Activated B cell treated with CpG ODN at 0.5 μM for 24 hours (primary cell): Measurements from ENCODE around the gene NHS. TPM values are rescaled to one million over a fixed set of nuclear protein-coding genes. Genes with fewer than 3 reads are reported as not detected.

Experiments
- ATAC-seq: fragments of 200-7000 bp; cut with Tn5 transposase; one replicate; pipeline ENCODE4 v1.10.0; 2021; ENCODE audit warnings: low read depth, mild to moderate bottlenecking, moderate library complexity
- CTCF ChIA-PET: fragments of 350-600 bp; sonication (Branson Sonifier 250); formaldehyde crosslinking; loops from one replicate; lab custom pipeline; 2021; ENCODE audit warnings: antibody characterized with exemption; lab: Charles Lee
- POLR2A ChIA-PET: fragments of 350-600 bp; sonication (Branson Sonifier 250); formaldehyde crosslinking; loops from one replicate; lab custom pipeline; 2021; ENCODE audit warnings: antibody characterized with exemption; lab: Charles Lee
- DNase-seq: peaks from one replicate; pipeline ENCODE4 v3.0.0; 2022
- H3K27ac Mint-ChIP-seq: one replicate; pipeline ENCODE4 v1.8.0; 2020; ENCODE audit warnings: mixed read lengths
- H3K27me3 Mint-ChIP-seq: one replicate; pipeline ENCODE4 v1.8.0; 2021; ENCODE audit warnings: mixed read lengths
- H3K36me3 Mint-ChIP-seq: one replicate; pipeline ENCODE4 v1.8.0; 2021; ENCODE audit warnings: low read depth, mixed read lengths
- H3K4me1 Mint-ChIP-seq: one replicate; pipeline ENCODE4 v1.8.0; 2021; ENCODE audit warnings: mixed read lengths
- H3K4me3 Mint-ChIP-seq: one replicate; pipeline ENCODE4 v1.8.0; 2020; ENCODE audit warnings: mild to moderate bottlenecking, mixed read lengths
- H3K9me3 Mint-ChIP-seq: one replicate; pipeline ENCODE4 v1.8.0; 2020; ENCODE audit warnings: mixed read lengths
- CTCF ChIP-seq: fragments of 200-600 bp; IDR thresholded peaks from one replicate; pipeline ENCODE4 v1.8.0; 2022; ENCODE audit warnings: antibody characterized with exemption, mild to moderate bottlenecking
- intact Hi-C: fragments of 100-400 bp; cut with micrococcal nuclease; formaldehyde crosslinking; loops from one replicate; pipeline ENCODE4 v1.15.1; 2024
- total RNA-seq: library from RNA; stranded (reverse); gene quantifications from 2 replicates; pipeline ENCODE4 v1.2.3, GENCODE V29; 2022

NHS gene
- total RNA-seq, 1 donor from 2014 or later: not detected

GRCh38 chrX:17700976-17701375 is 326.0 kb downstream of the NHS start:
- CTCF ChIA-PET: no interaction called here
- intact Hi-C loops: no loop called here
- DNase-seq (no peak), ATAC-seq (no peak)
- POLR2A ChIA-PET: no interaction called here
- Mint-ChIP-seq H3K9me3 (no peaks in the 10 kb centered on the region), H3K27ac (no peak overlapping the region), H3K36me3 (no peaks in the 10 kb centered on the region), H3K4me1 (no peaks in the 10 kb centered on the region), H3K27me3 (peaks cover 3% of the 10 kb centered on the region), H3K4me3 (no peak overlapping the region)
- no peak for TF ChIP-seq CTCF

GRCh38 chrX:17703201-17703600 is 328.2 kb downstream of the NHS start:
- intact Hi-C loops: no loop called here
- no peak for TF ChIP-seq CTCF
- no peaks in the 10 kb centered on the region for H3K36me3 Mint-ChIP-seq

GRCh38 chrX:17705211-17705610 is 330.2 kb downstream of the NHS start:
- CTCF ChIA-PET: no interaction called here
- Mint-ChIP-seq H3K36me3 (no peaks in the 10 kb centered on the region), H3K9me3 (no peaks in the 10 kb centered on the region), H3K4me3 (no peak overlapping the region), H3K27ac (no peak overlapping the region), H3K4me1 (no peaks in the 10 kb centered on the region), H3K27me3 (no peaks in the 10 kb centered on the region)
- ATAC-seq: no peak
- no peak for DNase-seq
- POLR2A ChIA-PET: no interaction called here
- TF ChIP-seq CTCF: no peak
- intact Hi-C loops: no loop called here

More at GRCh38 chrX:17703201-17703600, 328.2 kb downstream of the NHS start:
- Mint-ChIP-seq H3K4me3 (no peak overlapping the region), H3K27ac (no peak overlapping the region), H3K4me1 (no peaks in the 10 kb centered on the region), H3K27me3 (no peaks in the 10 kb centered on the region), H3K9me3 (no peaks in the 10 kb centered on the region)
- no peak for ATAC-seq
- no peak for DNase-seq
- POLR2A ChIA-PET: no interaction called here
- CTCF ChIA-PET: no interaction called here

GRCh38 chrX:17706676-17707075 is 331.7 kb downstream of the NHS start:
- DNase-seq: no peak
- Mint-ChIP-seq H3K9me3 (no peaks in the 10 kb centered on the region), H3K36me3 (no peaks in the 10 kb centered on the region), H3K4me3 (no peak overlapping the region), H3K4me1 (no peaks in the 10 kb centered on the region), H3K27ac (no peak overlapping the region), H3K27me3 (no peaks in the 10 kb centered on the region)
- intact Hi-C loops: no loop called here
- no peak for TF ChIP-seq CTCF
- ATAC-seq: no peak
- ChIA-PET CTCF (no interaction called here), POLR2A (no interaction called here)

- Mint-ChIP-seq H3K4me3 (no peak overlapping the region), H3K36me3 (no peaks in the 10 kb centered on the region), H3K4me1 (no peaks in the 10 kb centered on the region), H3K9me3 (no peaks in the 10 kb centered on the region), H3K27ac (no peak overlapping the region), H3K27me3 (no peaks in the 10 kb centered on the region)
- CTCF ChIA-PET: no interaction called here
- ATAC-seq: no peak
- intact Hi-C loops: no loop called here
- TF ChIP-seq CTCF: no peak
- POLR2A ChIA-PET: no interaction called here
- no peak for DNase-seq
Observed at GRCh38 chrX:17707731-17708130, 332.7 kb downstream of the NHS start.
